ENCODE data around the gene IRF4.

Gene IRF4

GRCh38 chr6:382883-383810 is 8.4 kb upstream of the IRF4 start:
- no peak for DNase-seq (ENCODE audit: low spot score)
- no peaks in the 10 kb centered on the region for H3K9me3 ChIP-seq (ENCODE audit: severe bottlenecking)
- TF ChIP-seq CTCF (IDR thresholded peaks at IDR 0.05; ENCODE audit: poor library complexity, severe bottlenecking): no peak
- H3K36me3 ChIP-seq (ENCODE audit: low read depth): no peaks in the 10 kb centered on the region
- H3K4me1 ChIP-seq (ENCODE audit: insufficient read depth, poor library complexity, severe bottlenecking): no peaks in the 10 kb centered on the region
- H3K27ac ChIP-seq (ENCODE audit: poor library complexity, severe bottlenecking): no peak overlapping the region
- peak; percentile 25; the same call in 1 of the 3 replicates for ATAC-seq (ENCODE audit: low read depth)
- peaks cover 4% of the 10 kb centered on the region for H3K27me3 ChIP-seq (ENCODE audit: insufficient read depth, poor library complexity, severe bottlenecking)
- H3K4me3 ChIP-seq (ENCODE audit: severe bottlenecking): no peak overlapping the region

- DNase-seq (ENCODE audit: low spot score): no peak
- H3K4me1 ChIP-seq (ENCODE audit: insufficient read depth, poor library complexity, severe bottlenecking): no peaks in the 10 kb centered on the region
- no peak overlapping the region for H3K4me3 ChIP-seq (ENCODE audit: severe bottlenecking)
- ATAC-seq (ENCODE audit: low read depth): no peak
- H3K36me3 ChIP-seq (ENCODE audit: low read depth): no peaks in the 10 kb centered on the region
- H3K9me3 ChIP-seq (ENCODE audit: severe bottlenecking): no peaks in the 10 kb centered on the region
- peaks cover 11% of the 10 kb centered on the region for H3K27me3 ChIP-seq (ENCODE audit: insufficient read depth, poor library complexity, severe bottlenecking)
- H3K27ac ChIP-seq (ENCODE audit: poor library complexity, severe bottlenecking): no peak overlapping the region
- TF ChIP-seq CTCF (IDR thresholded peaks at IDR 0.05; ENCODE audit: poor library complexity, severe bottlenecking): no peak
These were observed 7.7 kb upstream of the IRF4 start for GRCh38 chr6:383856-384255.

- Histone ChIP-seq H3K27me3 (ENCODE audit: insufficient read depth, poor library complexity, severe bottlenecking) (peaks cover 22% of the 10 kb centered on the region), H3K27ac (ENCODE audit: poor library complexity, severe bottlenecking) (no peak overlapping the region), H3K4me3 (ENCODE audit: severe bottlenecking) (no peak overlapping the region), H3K9me3 (ENCODE audit: severe bottlenecking) (no peaks in the 10 kb centered on the region), H3K4me1 (ENCODE audit: insufficient read depth, poor library complexity, severe bottlenecking) (no peaks in the 10 kb centered on the region), H3K36me3 (ENCODE audit: low read depth) (no peaks in the 10 kb centered on the region)
- DNase-seq (ENCODE audit: low spot score): no peak
- TF ChIP-seq CTCF (IDR thresholded peaks at IDR 0.05; ENCODE audit: poor library complexity, severe bottlenecking): no peak
- ATAC-seq (ENCODE audit: low read depth): no peak
These were observed 6.7 kb upstream of the IRF4 start for GRCh38 chr6:384898-385297.

GRCh38 chr6:385614-386013 is 5.9 kb upstream of the IRF4 start:
- Histone ChIP-seq H3K27ac (ENCODE audit: poor library complexity, severe bottlenecking) (no peak overlapping the region), H3K9me3 (ENCODE audit: severe bottlenecking) (no peaks in the 10 kb centered on the region), H3K36me3 (ENCODE audit: low read depth) (no peaks in the 10 kb centered on the region), H3K4me3 (ENCODE audit: severe bottlenecking) (no peak overlapping the region), H3K4me1 (ENCODE audit: insufficient read depth, poor library complexity, severe bottlenecking) (no peaks in the 10 kb centered on the region), H3K27me3 (ENCODE audit: insufficient read depth, poor library complexity, severe bottlenecking) (peaks cover 29% of the 10 kb centered on the region)
- TF ChIP-seq CTCF (IDR thresholded peaks at IDR 0.05; ENCODE audit: poor library complexity, severe bottlenecking): no peak
- DNase-seq (ENCODE audit: low spot score) (no peak), ATAC-seq (ENCODE audit: low read depth) (no peak)

- DNase-seq (ENCODE audit: low spot score): no peak
- H3K4me1 ChIP-seq (ENCODE audit: insufficient read depth, poor library complexity, severe bottlenecking): no peaks in the 10 kb centered on the region
- H3K9me3 ChIP-seq (ENCODE audit: severe bottlenecking): no peaks in the 10 kb centered on the region
- H3K36me3 ChIP-seq (ENCODE audit: low read depth): no peaks in the 10 kb centered on the region
- H3K27me3 ChIP-seq (ENCODE audit: insufficient read depth, poor library complexity, severe bottlenecking): peaks cover 39% of the 10 kb centered on the region
- TF ChIP-seq CTCF (IDR thresholded peaks at IDR 0.05; ENCODE audit: poor library complexity, severe bottlenecking): no peak
- H3K4me3 ChIP-seq (ENCODE audit: severe bottlenecking): no peak overlapping the region
- no peak for ATAC-seq (ENCODE audit: low read depth)
- no peak overlapping the region for H3K27ac ChIP-seq (ENCODE audit: poor library complexity, severe bottlenecking)
These were observed 4.8 kb upstream of the IRF4 start for GRCh38 chr6:386688-387266.

Measured in RWPE2 (cell line).